ENCODE measurements around the gene STK39. TPM values are rescaled to one million over a fixed set of nuclear protein-coding genes. Genes with fewer than 3 reads are reported as not detected.

STK39 gene
- total RNA-seq, 1 experiment from 2014 or later, result 22.1 TPM

GRCh38 chr2:168035458-168035857 lies 211.9 kb downstream of the STK39 start:
- Mint-ChIP-seq H3K36me3 (ENCODE audit: insufficient read depth in 1 of 3, low read depth in 3 of 3) (no peaks in the 10 kb centered on the region), H3K4me3 (no peak overlapping the region), H3K27me3 (ENCODE audit: low read depth) (no peaks in the 10 kb centered on the region), H3K4me1 (peaks cover 0 to 5% of the 10 kb centered on the region in 2 experiments; a peak in 1 of 4 replicates), H3K27ac (no peak overlapping the region; a peak in 2 of 7 replicates), H3K9me3 (no peaks in the 10 kb centered on the region)
- no peak overlapping the region for H3K56ac ChIP-seq (ENCODE audit: insufficient read length, low read depth, low read length)
- no peak overlapping the region for H3K27ac ChIP-seq (ENCODE audit: insufficient read length, low read depth, low read length)
- H3K14ac ChIP-seq (ENCODE audit: insufficient read depth, low read length), result no peak overlapping the region
- no peak overlapping the region for H2AK5ac ChIP-seq (ENCODE audit: insufficient read length, low read length)
- no peaks in the 10 kb centered on the region for H3K27me3 ChIP-seq (ENCODE audit: insufficient read depth, low read length)
- no peak for DNase-seq
- H3K79me2 ChIP-seq (ENCODE audit: insufficient read depth, low read length), result no peaks in the 10 kb centered on the region
- H3K4me1 ChIP-seq (ENCODE audit: insufficient read depth, low read length), result no peaks in the 10 kb centered on the region
- H3K18ac ChIP-seq (ENCODE audit: insufficient read length, low read depth, low read length), result no peak overlapping the region
- H3T11ph ChIP-seq (ENCODE audit: low read length), result no peak overlapping the region
- no peak overlapping the region for H3K9ac ChIP-seq (ENCODE audit: extremely low read depth, insufficient read length, low read length)
- no peak overlapping the region for H2BK20ac ChIP-seq (ENCODE audit: low read depth, low read length, poor library complexity, severe bottlenecking)
- no peak overlapping the region for H2BK12ac ChIP-seq (ENCODE audit: insufficient read length, low read depth, low read length)
- H2BK15ac ChIP-seq (ENCODE audit: low read depth, low read length), result no peak overlapping the region
- H3K4me2 ChIP-seq (ENCODE audit: insufficient read depth, insufficient read length, low read length), result no peak overlapping the region
- TF ChIP-seq CTCF (conservative IDR thresholded peaks at IDR 0.05), result no peak
- H2BK5ac ChIP-seq (ENCODE audit: insufficient read length, low read length), result no peak overlapping the region
- no peaks in the 10 kb centered on the region for H3K23me2 ChIP-seq (ENCODE audit: insufficient read length, low read depth, low read length, poor library complexity, severe bottlenecking)
- H4K91ac ChIP-seq (ENCODE audit: insufficient read length, low read depth, low read length), result no peak overlapping the region
- H4K20me1 ChIP-seq (ENCODE audit: control insufficient read depth, insufficient read depth, insufficient read length), result no peaks in the 10 kb centered on the region
- H3K4ac ChIP-seq (ENCODE audit: low read depth, low read length), result no peak overlapping the region
- H3K23ac ChIP-seq (ENCODE audit: insufficient read length, low read depth, low read length), result no peak overlapping the region
- no peak overlapping the region for H4K8ac ChIP-seq (replicated peaks; ENCODE audit: insufficient read length, low read depth, low read length)
- H2AFZ ChIP-seq (ENCODE audit: low read length), result no peak overlapping the region
- H2BK120ac ChIP-seq (ENCODE audit: low read depth, low read length, poor library complexity, severe bottlenecking), result no peak overlapping the region
- no CpG with 5 or more reads among the region's 5 CpGs for WGBS (ENCODE audit: extremely low coverage, insufficient read length, low lambda C conversion rate)
- no peaks in the 10 kb centered on the region for H3K79me1 ChIP-seq (ENCODE audit: insufficient read depth, low read depth, low read length, poor library complexity, severe bottlenecking)
- no peaks in the 10 kb centered on the region for H3K9me3 ChIP-seq (ENCODE audit: control insufficient read depth, low read depth, low read length)
- H4K5ac ChIP-seq (ENCODE audit: insufficient read length, low read depth, low read length), result no peak overlapping the region
